Stimulated activated naive CD8-positive, alpha-beta T cell treated with anti-CD3 and anti-CD28 coated beads, Interleukin-15, amount 100 ng/mL, for 72 hours (primary cell): ENCODE data around the gene UST.

Source experiments
- ATAC-seq: fragments of 150-1000 bp; cut with Tn5 transposase; 2 replicates; pipeline ENCODE4 v1.10.0; 2021; ENCODE audit warnings: mild to moderate bottlenecking, moderate library complexity
- DNase-seq, 2 donors: peaks; one replicate each; pipeline ENCODE4 v3.0.0; 2021 to 2022
- H3K27ac Mint-ChIP-seq, 2 donors: one replicate each; pipeline ENCODE4 v1.8.0; 2022; ENCODE audit warnings: mild to moderate bottlenecking in 2 of 2, mixed read lengths in 2 of 2, moderate library complexity in 2 of 2
- H3K27me3 Mint-ChIP-seq: one replicate; pipeline ENCODE4 v1.8.0; 2022; ENCODE audit warnings: mixed read lengths
- H3K4me1 Mint-ChIP-seq: one replicate; pipeline ENCODE4 v1.8.0; 2022; ENCODE audit warnings: mild to moderate bottlenecking, mixed read lengths
- H3K4me3 Mint-ChIP-seq, 2 donors: one replicate each; pipeline ENCODE4 v1.8.0; 2022; ENCODE audit warnings: mild to moderate bottlenecking in 2 of 2, mixed read lengths in 2 of 2, moderate library complexity in 1 of 2
- H3K9me3 Mint-ChIP-seq, 2 donors: one replicate each; pipeline ENCODE4 v1.8.0; 2022; ENCODE audit warnings: mixed read lengths in 2 of 2

UST gene

DNA sequence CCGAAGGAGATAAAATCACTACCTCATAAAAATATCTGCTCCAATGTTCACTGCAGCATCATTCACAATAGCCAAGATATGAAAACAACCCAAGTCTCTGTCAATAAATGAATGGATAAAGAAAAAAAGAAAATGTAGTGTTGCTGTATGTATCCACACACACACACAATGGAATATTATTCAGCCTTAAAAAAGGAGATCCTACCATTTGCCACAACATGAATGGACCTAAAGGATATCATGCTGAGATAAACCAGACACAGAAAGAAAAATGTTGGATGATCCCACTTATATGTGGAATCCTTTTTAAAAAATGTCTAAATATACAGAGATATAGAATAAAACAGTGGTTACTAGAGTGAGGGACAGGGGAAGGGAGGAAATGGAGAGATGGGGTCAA lies 378.5 kb downstream of the UST start:
- peaks cover 64% of the 10 kb centered on the region for H3K4me1 Mint-ChIP-seq
- no peak overlapping the region for H3K4me3 Mint-ChIP-seq

More for the DNA sequence above, 378.5 kb downstream of the UST start:
- ATAC-seq (no peak), DNase-seq (no peak)
- Mint-ChIP-seq H3K27me3 (no peaks in the 10 kb centered on the region), H3K9me3 (peaks cover 39 to 41% of the 10 kb centered on the region in 2 donors), H3K27ac (no peak overlapping the region)
